Measurements from ENCODE around the gene ALG11.
"Not testable (repeated sequence)": the region's sequence is repeated elsewhere in the genome, so short reads cannot be mapped to it uniquely, and the experiment has no call there.

The ALG11 gene

DNA sequence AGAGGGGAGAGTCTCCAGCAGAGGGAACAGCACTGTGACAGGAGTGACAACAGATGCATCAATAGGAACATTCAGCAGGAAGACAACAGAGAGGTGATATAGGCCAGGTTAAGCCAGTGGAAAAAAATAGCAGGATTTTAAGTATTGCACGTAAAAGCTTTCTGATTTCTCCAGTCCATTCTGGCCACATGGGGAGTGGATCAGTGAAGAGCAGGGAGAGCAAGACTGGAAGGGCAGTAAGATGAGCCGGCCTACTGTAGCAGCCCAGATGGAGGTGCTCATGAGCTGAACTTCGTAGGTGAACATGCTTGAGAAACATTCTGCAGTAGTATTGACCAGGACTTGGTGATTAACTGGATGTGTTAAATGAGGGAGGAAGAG lies 14.0 kb downstream of the ALG11 start:
- no peak for DNase-seq

DNA sequence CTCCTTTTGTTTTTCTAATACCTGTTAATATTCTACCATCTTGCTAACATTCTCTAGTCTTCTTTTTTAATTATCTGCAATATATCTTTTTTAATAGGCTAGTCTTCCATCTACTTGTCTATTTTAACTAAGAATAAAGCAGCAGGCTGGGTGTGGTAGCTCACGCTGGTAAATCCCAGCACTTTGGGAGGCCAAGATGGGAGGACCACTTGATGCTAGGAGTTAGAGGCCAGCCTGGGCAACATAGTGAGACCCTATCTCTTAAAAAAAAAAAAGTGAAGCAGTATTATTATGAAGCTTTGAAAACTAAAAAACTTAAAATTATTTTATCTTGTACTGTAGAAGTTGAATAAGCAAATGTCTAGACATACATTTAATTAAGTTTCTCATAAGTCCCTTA lies 15.6 kb downstream of the ALG11 start:
- DNase-seq = no peak

DNA sequence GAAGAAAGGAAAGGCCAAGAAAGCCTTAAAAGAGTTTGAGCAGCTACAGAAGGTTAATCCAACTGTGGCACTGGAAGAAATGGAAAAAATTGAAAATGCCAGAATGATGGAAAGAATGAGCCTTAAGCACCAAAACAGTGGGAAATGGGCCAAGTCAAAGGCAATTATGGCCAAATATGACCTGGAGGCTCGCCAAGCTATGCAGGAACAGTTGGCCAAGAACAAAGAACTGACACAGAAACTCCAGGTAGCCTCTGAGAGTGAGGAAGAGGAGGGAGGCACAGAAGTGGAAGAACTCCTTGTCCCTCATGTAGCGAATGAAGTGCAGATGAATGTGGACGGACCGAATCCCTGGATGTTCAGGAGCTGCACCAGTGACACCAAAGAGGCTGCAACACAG lies 17.4 kb downstream of the ALG11 start:
- no peak for DNase-seq

DNA sequence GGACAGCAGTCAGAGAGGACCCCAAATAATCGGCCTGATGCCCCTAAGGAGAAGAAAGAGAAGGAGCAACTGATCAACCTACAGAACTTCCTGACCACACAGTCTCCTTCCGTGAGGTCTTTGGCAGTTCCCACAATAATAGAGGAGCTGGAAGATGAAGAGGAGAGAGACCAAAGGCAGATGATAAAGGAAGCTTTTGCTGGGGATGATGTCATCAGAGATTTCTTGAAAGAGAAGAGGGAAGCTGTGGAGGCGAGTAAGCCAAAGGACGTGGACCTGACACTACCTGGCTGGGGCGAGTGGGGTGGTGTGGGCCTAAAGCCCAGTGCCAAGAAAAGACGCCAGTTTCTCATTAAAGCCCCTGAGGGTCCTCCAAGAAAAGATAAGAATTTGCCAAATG lies 18.2 kb downstream of the ALG11 start:
- DNase-seq = not testable (repeated sequence)

DNA sequence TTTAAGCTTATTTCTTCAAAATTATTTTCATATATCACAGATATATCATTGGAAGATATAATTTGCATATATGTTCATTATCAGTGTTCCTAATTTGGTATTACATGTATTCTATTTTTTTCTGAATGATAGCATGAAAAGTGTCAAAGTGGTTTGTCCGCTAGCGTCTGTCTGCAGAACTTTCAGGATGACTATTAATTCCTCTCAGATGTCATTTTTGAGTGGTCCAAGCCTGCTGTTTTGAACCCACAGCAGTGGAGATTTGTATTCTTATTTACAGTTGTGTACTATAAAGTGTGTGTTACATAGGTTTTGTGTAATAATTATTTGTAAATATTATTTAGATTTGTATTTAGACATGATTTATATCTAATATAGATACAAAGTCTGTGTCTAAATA lies 20.8 kb downstream of the ALG11 start:
- DNase-seq = no peak

DNA sequence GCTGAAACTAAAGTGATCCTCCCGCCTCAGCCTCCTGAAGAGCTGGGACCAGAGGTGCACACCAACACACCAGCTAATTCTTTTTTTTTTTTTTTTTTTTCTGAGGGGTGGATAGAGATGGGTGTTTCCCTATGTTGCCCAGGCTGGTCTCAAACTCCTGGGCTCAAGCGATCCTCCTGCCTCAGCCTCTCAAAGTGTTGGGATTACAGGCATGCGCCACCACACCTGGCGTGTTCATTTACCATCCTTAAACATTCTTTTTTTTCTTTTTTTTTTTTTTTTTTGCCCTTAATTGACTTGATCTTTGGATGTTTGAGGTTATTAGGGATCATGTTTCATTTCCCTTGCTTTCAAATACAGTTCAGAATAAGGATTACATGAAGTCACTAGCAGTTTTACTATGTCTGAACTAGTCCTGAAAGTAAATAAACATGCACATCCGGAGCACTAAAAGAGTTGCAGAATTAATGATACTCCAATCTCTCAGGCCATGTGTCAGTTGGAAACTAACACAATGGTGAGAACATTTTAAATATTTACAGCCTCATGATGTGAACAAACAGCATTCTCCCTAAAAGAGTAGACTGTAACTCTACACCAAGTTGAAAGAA lies 22.5 kb downstream of the ALG11 start:
- no peak for DNase-seq

DNA sequence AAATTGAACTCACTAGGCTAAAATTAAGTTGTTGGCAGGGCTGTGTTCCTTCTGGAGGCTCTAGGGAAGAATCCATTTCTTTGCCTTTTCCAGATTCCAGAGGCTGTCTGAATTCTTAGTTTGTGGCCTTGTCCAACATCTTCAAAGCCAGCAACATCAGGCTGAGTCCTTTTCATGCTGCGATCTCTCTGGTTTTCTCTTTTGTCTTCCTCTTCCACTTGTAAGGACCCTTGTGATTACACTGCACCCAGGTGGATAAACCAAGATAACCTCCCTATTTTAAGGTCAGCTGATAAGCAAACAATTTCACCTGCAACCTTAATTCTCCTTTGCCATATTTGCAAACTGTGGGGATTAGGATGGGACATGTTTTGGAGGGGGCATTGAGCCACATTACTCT lies 23.8 kb downstream of the ALG11 start:
- no peak for DNase-seq

DNA sequence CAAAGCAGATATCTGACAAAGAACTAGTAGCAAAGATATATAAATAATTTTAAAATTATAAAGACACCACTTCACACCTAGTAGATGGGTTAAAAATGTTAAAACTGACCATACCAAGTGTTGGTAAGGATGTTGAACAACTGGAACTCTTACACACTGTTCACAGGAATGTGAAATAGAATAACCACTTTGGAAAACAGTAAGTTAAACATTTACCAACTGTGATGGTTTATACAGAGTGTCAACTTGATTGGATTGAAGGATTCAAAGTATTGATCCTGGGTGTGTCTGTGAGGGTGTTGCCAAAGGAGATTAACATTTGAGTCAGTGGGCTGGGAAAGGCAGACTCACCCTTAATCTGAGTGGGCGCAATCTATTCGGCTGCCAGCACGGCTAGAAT lies 31.5 kb downstream of the ALG11 start:
- no peak for DNase-seq

DNA sequence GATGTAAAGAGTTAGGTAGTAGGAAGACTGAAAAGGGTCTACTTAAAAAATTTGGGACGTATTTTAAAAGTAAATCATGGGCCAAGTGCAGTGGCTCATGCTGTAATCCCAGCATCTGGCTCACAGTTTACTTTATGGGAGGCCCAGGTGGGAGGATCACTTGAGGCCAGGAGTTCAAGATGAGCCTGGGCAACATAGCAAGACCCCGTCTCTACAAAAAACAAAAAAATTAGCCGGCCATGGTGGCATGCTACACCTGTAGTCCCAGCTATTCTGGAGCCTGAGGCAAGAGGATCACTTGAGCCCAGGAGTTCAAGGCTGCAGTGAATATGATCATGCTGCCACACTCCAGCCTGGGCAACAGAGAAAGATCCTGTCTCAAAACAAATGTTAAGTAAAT lies 35.3 kb downstream of the ALG11 start:
- DNase-seq = no peak

DNA sequence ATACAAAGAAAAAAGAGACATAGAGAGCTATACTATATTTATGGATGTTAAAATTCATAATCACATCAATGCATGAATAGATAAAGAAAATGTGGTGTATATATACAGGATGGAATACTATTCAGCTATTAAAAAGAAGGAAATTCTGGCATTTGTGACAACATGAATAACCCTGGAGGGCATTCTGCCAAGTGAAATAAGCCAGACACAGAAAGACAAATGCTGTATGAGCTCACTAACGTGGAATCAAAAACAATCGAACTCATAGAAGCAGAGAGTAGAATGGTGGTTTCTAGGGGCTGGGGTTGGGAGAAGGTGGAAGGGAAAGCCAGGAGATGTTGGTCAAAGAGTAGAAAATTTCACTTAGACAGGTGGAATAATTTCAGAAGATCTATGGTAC lies 36.3 kb downstream of the ALG11 start:
- DNase-seq = no peak

DNA sequence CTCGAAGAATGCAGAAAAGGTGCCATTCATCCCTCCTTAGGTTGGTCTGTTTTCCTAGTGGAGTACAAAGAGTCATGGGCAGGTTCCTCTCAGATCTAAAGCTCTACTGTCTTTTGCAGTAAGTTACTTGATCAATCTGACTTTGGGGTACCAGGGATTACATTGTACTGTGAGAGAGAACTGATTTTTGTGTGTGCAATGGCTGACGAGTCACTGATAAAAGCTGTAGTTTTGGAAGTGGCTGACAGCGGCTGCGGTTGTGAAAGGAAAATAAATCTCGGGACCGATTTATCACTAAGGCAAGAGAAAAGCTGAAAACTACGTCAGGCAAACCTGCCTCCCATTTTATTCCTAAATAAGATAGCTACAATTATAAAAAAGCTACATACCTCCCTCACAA lies 39.2 kb downstream of the ALG11 start:
- DNase-seq = no peak

DNA sequence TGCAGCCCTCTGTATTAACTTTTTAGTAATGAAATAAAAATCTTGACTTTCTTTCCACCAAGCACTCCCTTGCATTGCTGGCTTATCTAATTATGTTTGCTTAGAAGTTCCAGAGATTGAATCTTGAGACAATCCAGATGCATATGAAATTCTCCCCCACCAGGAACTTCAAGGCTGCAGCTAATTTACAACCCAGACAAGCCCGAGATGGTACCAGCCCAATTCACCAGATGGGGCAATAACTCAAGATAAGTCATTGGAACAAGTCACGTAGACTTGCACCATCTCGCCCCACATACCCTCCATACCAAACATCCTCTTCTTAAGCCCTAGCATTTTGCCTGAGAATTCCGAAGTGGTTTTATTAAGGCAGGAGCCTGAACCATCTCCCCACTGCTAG lies 41.3 kb downstream of the ALG11 start:
- no peak for DNase-seq

DNA sequence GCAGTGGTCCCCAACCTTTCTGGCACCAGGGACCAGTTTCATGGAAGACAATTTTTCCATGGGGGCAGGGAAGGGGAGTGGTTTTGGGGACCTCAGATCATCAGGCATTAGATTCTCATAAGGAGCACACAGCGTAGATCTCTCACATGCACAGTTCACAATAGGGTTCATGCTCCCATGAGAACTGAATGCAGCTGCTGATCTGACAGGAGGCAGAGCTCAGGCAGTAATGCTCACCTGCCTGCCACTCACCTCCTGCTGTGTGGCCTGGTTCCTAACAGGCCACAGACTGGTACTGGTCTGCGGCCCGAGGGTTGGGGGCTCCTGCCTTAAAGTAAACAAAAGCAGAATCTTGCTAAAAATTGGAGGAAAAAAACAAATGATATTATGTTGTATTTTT lies 48.9 kb downstream of the ALG11 start:
- not testable (repeated sequence) for DNase-seq

DNA sequence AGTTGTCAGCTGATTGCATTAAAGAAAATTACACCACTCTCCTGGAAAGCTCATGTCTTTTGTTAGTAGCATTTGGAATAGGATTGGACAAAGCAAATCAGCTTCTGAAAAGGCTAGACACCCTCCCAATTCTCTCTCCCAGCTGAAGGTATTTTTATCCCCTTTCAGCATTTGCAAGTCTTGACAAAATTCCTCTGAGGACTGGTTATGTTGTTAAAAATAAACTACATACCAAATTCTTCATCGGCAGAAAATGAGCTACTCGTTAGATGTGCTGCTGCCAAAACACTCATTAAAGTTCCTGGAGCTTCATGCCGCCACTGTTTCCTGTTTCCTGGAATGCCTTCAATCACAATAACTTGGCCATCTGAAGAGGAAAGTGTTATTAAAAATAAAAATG lies 49.4 kb downstream of the ALG11 start:
- no peak for DNase-seq

DNA sequence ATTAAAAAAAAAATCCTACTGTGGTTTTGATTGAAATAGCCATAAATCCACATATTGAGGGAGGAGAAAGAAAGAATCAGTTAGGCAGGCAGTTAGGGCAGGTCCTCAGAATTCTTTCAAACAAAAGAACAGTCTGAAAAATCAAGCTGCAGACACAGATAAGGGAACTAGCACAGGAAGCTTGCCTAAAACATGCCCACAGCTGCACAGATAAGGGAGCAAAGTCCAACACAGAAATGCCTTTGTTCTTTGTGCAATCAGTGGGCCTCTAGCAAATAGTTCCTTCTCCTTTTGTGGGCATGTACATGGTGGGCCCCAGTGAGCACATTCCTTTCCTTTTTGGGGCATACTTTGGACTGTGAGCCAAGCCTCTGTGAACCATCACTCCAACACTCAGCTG lies 55.0 kb downstream of the ALG11 start:
- no peak for DNase-seq

DNA sequence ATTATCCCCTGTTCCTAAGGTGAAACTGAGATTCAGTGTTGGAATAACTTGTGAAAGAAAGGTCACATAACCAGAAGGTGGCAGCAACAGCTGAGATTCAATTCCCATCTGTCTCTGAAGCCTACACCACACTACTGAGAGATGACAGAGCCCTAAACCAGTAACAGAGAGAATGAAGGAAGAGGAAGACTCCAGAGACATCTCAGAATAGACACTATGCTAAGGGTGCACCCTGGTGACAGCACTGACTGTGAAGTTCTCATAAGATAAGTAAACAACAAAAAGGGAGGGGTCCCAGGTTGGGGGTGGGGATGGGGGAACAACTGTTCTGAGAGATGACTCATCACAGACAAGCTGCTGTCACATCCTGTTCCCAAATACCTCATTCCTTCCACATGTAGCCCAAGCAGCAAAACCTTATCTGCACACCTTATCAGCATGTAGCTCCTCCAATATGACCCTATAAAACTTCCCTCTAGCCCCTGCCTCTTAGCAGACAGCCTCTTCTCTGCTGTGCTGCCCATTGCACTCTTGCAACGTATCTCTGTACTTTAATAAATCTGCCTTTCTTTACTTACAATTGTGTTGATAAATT lies 58.8 kb downstream of the ALG11 start:
- DNase-seq = no peak
